Measurements from ENCODE around the gene GPR55. TPM values are rescaled to one million over a fixed set of nuclear protein-coding genes. Genes with fewer than 3 reads are reported as not detected.

The GPR55 gene
- total and polyA plus RNA-seq, 8 donors, result 0.06 to 0.24 (median 0.09) TPM; not detected in 3

DNA sequence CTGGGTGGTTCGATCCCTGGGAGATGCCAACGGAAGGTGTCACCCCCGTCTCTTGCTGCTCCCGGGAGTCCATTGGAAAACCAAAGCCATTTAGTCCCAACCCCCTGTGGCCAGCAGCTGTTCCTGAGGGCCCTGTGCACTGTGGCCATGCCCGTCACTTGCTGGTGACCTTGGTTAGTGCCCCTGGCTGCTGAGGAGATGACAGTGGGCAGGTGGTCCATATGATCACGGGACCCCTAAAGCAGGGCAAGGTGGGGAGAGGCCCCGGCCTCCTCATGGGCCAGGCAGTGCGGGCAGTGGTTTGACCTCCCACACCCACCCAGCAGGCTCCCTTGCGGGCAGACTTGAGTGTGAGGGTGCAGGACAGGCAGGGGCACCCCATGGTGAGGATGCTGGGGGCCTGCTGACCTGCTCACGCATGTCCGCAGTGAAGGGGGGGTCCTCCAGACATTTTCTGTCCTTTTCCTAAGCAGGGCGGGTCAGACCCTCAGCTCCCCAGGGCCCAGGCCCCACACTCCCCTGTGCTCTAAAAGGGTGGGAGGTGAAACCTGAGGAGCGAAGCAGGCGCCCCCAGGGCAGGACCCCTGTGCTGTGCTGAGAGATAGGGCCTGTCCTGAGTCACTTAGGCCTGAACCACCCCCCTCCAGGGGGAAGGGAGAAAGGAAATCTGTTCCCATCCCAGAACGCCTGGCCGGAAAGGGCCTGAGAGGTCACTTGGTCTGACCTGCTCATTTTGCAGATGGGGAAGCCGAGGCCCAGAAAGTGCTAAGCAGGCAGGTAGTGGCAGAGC, 53.5 kb downstream of the GPR55 start:
- ATAC-seq (no peak), DNase-seq (peak in 1 of 4 donors; percentile 53)
- Histone ChIP-seq H3K36me3 (no peaks in the 10 kb centered on the region), H3K4me1 (peaks cover 0 to 30% of the 10 kb centered on the region in 2 donors), H3K27ac (no peak overlapping the region), H3K4me3 (no peak overlapping the region), H3K27me3 (peaks cover 0 to 3% of the 10 kb centered on the region in 2 donors), H3K9me3 (no peaks in the 10 kb centered on the region)
- intact Hi-C loops (cut with DNase I), result no loop called here
- TF ChIP-seq, protein P1, sequence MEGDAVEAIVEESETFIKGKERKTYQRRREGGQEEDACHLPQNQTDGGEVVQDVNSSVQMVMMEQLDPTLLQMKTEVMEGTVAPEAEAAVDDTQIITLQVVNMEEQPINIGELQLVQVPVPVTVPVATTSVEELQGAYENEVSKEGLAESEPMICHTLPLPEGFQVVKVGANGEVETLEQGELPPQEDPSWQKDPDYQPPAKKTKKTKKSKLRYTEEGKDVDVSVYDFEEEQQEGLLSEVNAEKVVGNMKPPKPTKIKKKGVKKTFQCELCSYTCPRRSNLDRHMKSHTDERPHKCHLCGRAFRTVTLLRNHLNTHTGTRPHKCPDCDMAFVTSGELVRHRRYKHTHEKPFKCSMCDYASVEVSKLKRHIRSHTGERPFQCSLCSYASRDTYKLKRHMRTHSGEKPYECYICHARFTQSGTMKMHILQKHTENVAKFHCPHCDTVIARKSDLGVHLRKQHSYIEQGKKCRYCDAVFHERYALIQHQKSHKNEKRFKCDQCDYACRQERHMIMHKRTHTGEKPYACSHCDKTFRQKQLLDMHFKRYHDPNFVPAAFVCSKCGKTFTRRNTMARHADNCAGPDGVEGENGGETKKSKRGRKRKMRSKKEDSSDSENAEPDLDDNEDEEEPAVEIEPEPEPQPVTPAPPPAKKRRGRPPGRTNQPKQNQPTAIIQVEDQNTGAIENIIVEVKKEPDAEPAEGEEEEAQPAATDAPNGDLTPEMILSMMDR (IDR thresholded peaks at IDR 0.05), result no peak

- no peaks in the 10 kb centered on the region for H3K36me3 ChIP-seq
- H3K4me3 ChIP-seq, result no peak overlapping the region
- DNase-seq, result peak in 1 of 4 donors; percentile 55
- intact Hi-C loops (cut with DNase I), result no loop called here
- H3K4me1 ChIP-seq, result peaks cover 0 to 38% of the 10 kb centered on the region in 2 donors
- H3K9me3 ChIP-seq, result no peaks in the 10 kb centered on the region
- ATAC-seq, result no peak
- no peak overlapping the region for H3K27ac ChIP-seq
- TF ChIP-seq, protein P1 (IDR thresholded peaks at IDR 0.05), result no peak
- peaks cover 0 to 11% of the 10 kb centered on the region in 2 donors for H3K27me3 ChIP-seq
Observed at GRCh38 chr2:230870544-230871360, 54.3 kb downstream of the GPR55 start.

GRCh38 chr2:230869914-230870543, 55.0 kb downstream of the GPR55 start:
- intact Hi-C loops (cut with DNase I), result no loop called here
- H3K4me1 ChIP-seq, result peaks cover 0 to 45% of the 10 kb centered on the region in 2 donors
- ATAC-seq (no peak), DNase-seq (no peak)
- H3K9me3 ChIP-seq, result no peaks in the 10 kb centered on the region
- no peak overlapping the region for H3K27ac ChIP-seq
- no peak overlapping the region for H3K4me3 ChIP-seq
- TF ChIP-seq, protein P1 (IDR thresholded peaks at IDR 0.05), result no peak
- H3K27me3 ChIP-seq, result peaks cover 0 to 18% of the 10 kb centered on the region in 2 donors
- H3K36me3 ChIP-seq, result no peaks in the 10 kb centered on the region

- ATAC-seq, result no peak
- TF ChIP-seq, protein P1 (IDR thresholded peaks at IDR 0.05), result no peak
- intact Hi-C loops (cut with DNase I), result no loop called here
- H3K27ac ChIP-seq, result no peak overlapping the region
- no peaks in the 10 kb centered on the region for H3K9me3 ChIP-seq
- H3K27me3 ChIP-seq, result peaks cover 0 to 26% of the 10 kb centered on the region in 2 donors
- DNase-seq, result peak in 3 of 4 donors; percentile 43 to 86 (median 75)
- H3K36me3 ChIP-seq, result no peaks in the 10 kb centered on the region
- no peak overlapping the region for H3K4me3 ChIP-seq
- peaks cover 0 to 53% of the 10 kb centered on the region in 2 donors for H3K4me1 ChIP-seq
Observed at GRCh38 chr2:230868947-230869913, 55.8 kb downstream of the GPR55 start.

Measured in left lung (tissue), 10 donors.